Ectodermal cell (in vitro differentiated cells): Measurements from ENCODE around the gene STRN.
"Not testable (repeated sequence)": the region's sequence is repeated elsewhere in the genome, so short reads cannot be mapped to it uniquely, and the experiment has no call there.

Experiments
- H3K27ac ChIP-seq: 2 replicates; pipeline ENCODE4 v1.7.0; 2013; ENCODE audit warnings: mild to moderate bottlenecking, low read depth, low read length; ENCODE audit not compliant: insufficient read depth, poor library complexity, severe bottlenecking
- H3K27me3 ChIP-seq: 2 replicates; pipeline ENCODE4 v1.7.0; 2013; ENCODE audit warnings: mild to moderate bottlenecking, low read length; ENCODE audit not compliant: insufficient read depth, control insufficient read depth, poor library complexity, severe bottlenecking
- H3K36me3 ChIP-seq: one replicate; pipeline ENCODE4 v1.7.0; 2013; ENCODE audit warnings: low read length; ENCODE audit not compliant: control insufficient read depth, insufficient read depth
- H3K4me1 ChIP-seq: one replicate; pipeline ENCODE4 v1.7.0; 2013; ENCODE audit warnings: low read length; ENCODE audit not compliant: control insufficient read depth, insufficient read depth
- H3K4me3 ChIP-seq: 2 replicates; pipeline ENCODE4 v1.7.0; 2013; ENCODE audit warnings: low read depth, low read length, control low read depth; ENCODE audit not compliant: insufficient read depth
- H3K9me3 ChIP-seq: 2 replicates; pipeline ENCODE4 v1.7.0; 2013; ENCODE audit warnings: mild to moderate bottlenecking, low read length, moderate library complexity; ENCODE audit not compliant: control insufficient read depth
- WGBS, 2 experiments: methylation state at CpG; one replicate each; pipeline ENCODE4 v1.1.7; 2013; ENCODE audit warnings: missing lambda C conversion rate in 2 of 2; 5-methylcytosine and 5-hydroxymethylcytosine counted together

The STRN gene

GRCh38 chr2:36982467-36982866 lies 16.1 kb upstream of the STRN start:
- no peaks in the 10 kb centered on the region for H3K27me3 ChIP-seq
- H3K4me3 ChIP-seq = no peak overlapping the region
- no peaks in the 10 kb centered on the region for H3K9me3 ChIP-seq
- WGBS, 2 experiments = 95 to 100% methylated on average over 1 to 3 of the region's 3 CpGs
- H3K4me1 ChIP-seq = no peaks in the 10 kb centered on the region
- H3K27ac ChIP-seq = no peak overlapping the region
- no peaks in the 10 kb centered on the region for H3K36me3 ChIP-seq

GRCh38 chr2:36981911-36982310 lies 15.6 kb upstream of the STRN start:
- Histone ChIP-seq H3K4me1 (no peaks in the 10 kb centered on the region), H3K27me3 (no peaks in the 10 kb centered on the region), H3K36me3 (no peaks in the 10 kb centered on the region), H3K9me3 (no peaks in the 10 kb centered on the region), H3K4me3 (no peak overlapping the region), H3K27ac (no peak overlapping the region)
- WGBS, 2 experiments = 100% methylated on average over 1 of the region's 2 CpGs; no CpG with 5 or more reads in 1 of the 2 experiments

DNA sequence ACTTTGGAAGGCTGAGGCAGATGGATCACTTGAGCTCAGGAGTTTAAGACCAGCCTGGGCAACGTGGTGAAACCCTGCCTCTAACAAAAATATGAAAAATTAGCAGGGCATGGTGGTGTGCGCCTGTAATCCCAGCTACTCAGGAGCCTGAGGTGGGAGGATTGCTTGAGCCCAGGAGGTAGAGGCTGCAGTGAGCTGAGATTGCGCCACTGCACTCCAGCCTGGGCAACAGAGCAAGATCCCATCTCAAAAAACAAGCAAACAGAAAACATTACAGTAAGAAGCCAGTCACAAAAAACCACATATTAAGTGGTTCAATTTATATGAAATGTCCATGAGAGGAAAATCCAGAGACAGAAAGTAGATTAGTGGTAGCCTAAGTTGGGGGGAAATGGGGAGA lies 12.7 kb upstream of the STRN start:
- H3K36me3 ChIP-seq, H3K27me3 ChIP-seq, H3K4me3 ChIP-seq, H3K9me3 ChIP-seq, H3K4me1 ChIP-seq, H3K27ac ChIP-seq: not testable (repeated sequence)
- 90 to 97% methylated on average over 3 of the region's 3 CpGs for WGBS, 2 experiments

- Histone ChIP-seq H3K36me3 (no peaks in the 10 kb centered on the region), H3K9me3 (no peaks in the 10 kb centered on the region), H3K27me3 (no peaks in the 10 kb centered on the region), H3K4me3 (no peak overlapping the region), H3K27ac (no peak overlapping the region), H3K4me1 (no peaks in the 10 kb centered on the region)
- WGBS, 2 experiments = 89 to 93% methylated on average over 2 of the region's 2 CpGs
Observed at GRCh38 chr2:36976065-36976464, 9.7 kb upstream of the STRN start.

DNA sequence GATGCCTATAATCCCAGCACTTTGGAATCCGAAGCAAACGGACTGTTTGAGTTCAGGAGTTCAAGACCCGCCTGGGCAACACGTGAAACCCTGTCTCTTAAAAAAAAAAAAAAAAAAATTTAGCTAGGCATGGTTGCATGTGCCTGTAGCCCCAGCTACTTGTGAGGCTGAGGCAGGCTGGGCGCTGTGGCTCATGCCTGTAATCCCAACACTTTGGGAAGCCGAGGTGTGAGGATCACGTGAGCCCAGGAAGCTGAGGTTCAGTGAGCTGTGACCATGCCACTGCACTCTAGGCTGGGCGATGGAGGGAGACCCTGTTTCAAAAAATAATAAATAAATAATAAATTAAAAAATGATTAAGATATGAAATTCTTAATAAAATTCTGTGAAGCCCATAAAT lies 9.0 kb upstream of the STRN start:
- Histone ChIP-seq H3K27ac (no peak overlapping the region), H3K4me1 (no peaks in the 10 kb centered on the region), H3K27me3 (no peaks in the 10 kb centered on the region), H3K9me3 (no peaks in the 10 kb centered on the region), H3K36me3 (no peaks in the 10 kb centered on the region), H3K4me3 (no peak overlapping the region)
- WGBS, 2 experiments = 89 to 90% methylated on average over 7 of the region's 8 CpGs

DNA sequence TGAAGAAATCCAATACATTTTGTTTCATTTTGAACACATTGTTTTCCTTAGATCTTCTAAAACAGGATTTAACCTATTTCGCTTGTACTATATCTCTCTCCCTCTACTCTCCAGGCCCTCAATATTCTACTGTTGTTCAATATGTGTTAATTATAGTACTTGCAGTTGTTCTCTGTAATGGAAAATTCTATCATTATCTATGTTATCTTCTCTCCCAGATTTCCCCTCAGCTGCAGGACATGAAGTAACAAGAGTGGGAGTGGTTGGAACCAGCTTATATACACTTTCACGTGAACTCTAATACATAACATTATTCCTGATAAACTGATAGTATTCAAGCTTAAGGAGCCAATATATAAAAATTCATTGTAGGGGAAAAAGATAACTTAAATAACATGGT lies 7.0 kb upstream of the STRN start:
- Histone ChIP-seq H3K36me3 (no peaks in the 10 kb centered on the region), H3K27ac (no peak overlapping the region), H3K4me3 (no peak overlapping the region), H3K27me3 (no peaks in the 10 kb centered on the region), H3K9me3 (no peaks in the 10 kb centered on the region), H3K4me1 (no peaks in the 10 kb centered on the region)
- WGBS, 2 experiments = 100% methylated on average over 1 of the region's 2 CpGs; no CpG with 5 or more reads in 1 of the 2 experiments

DNA sequence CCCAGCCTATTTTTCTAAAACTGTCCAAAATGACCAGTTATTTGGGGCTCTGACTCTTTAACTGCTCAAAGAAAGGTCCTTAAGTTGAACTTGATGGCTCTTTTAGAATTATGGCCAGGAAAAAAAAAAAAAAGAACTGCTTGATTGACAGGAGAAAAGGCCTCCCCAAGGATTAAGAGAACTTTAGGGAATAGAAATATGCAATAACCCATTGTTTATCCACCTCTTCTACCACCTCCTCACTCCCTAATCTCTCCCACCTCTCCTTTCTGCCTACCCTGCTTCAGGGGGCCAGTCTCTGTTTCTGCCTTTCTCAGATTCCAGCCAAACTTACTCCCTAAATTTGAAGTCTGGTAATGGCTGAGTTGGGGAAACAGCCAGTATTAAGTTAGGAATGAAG lies 5.7 kb upstream of the STRN start:
- no peaks in the 10 kb centered on the region for H3K36me3 ChIP-seq
- no peaks in the 10 kb centered on the region for H3K9me3 ChIP-seq
- no peak overlapping the region for H3K27ac ChIP-seq
- peaks cover 11% of the 10 kb centered on the region for H3K27me3 ChIP-seq
- H3K4me3 ChIP-seq = no peak overlapping the region
- H3K4me1 ChIP-seq = no peaks in the 10 kb centered on the region

- Histone ChIP-seq H3K36me3 (no peaks in the 10 kb centered on the region), H3K27ac (no peak overlapping the region), H3K4me3 (peak overlapping the region; percentile 86), H3K4me1 (no peaks in the 10 kb centered on the region), H3K9me3 (no peaks in the 10 kb centered on the region), H3K27me3 (peaks cover 14% of the 10 kb centered on the region)
- WGBS, 2 experiments = 41 to 49% methylated on average over 15 of the region's 15 CpGs
Observed at GRCh38 chr2:36967236-36967876, 1.0 kb upstream of the STRN start.

DNA sequence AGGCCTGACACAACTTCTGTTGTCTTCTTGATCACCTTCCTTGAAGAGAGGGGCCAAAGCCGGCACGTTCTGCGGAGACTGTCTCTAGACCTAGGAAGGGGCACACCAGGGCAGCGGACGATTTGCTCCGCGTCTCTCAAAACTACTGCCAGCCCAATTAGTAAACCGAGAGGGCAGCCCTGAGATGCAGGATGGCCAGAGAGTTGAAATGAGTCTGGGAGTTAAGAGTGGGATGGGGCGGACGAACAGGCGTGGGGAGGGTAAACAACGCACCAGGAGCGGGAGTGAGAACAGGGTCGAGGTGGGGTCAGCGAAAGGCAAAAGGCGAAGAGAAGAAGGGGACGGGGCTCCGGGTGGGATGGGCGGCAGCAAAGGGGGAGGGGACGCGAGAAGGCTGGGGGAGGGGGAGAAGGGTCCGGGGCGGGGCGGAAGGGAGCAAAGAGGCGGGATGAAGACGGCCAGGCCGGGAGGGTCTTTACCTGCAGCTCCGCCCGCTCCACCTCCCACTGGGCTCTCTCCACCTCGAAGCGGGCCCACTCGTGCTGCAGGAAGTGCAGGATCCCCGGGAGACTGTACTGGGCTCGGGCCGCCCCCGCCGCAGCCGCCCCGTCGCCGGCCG lies 476 bp downstream of the STRN start:
- no peaks in the 10 kb centered on the region for H3K36me3 ChIP-seq
- H3K27me3 ChIP-seq = peaks cover 14% of the 10 kb centered on the region
- peak overlapping the region; percentile 86 for H3K4me3 ChIP-seq
- H3K27ac ChIP-seq = peak overlapping the region; percentile 92
- WGBS, 2 experiments = 0% methylated on average over 42 of the region's 42 CpGs
- no peaks in the 10 kb centered on the region for H3K4me1 ChIP-seq
- no peaks in the 10 kb centered on the region for H3K9me3 ChIP-seq

DNA sequence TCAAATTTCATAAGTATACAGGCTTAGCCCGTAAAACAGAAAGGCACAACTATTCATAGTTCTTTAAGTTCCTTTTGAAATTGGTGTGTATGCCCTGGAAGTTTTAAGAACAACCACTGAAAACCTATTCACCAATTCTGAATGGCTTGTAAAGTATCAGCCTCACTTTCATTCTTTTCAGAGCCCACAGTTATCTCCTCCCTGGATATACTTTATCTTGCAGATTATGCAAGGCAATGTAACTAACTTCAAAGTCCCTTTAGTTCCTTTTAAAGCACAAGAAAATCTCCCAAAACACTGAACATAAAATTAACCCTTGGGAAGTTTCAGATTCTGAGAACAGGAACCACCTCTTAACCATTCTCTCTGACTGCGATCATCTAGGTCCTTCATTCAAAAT lies 1.1 kb downstream of the STRN start:
- Histone ChIP-seq H3K4me3 (peak overlapping the region; percentile 86), H3K4me1 (no peaks in the 10 kb centered on the region), H3K27me3 (peaks cover 14% of the 10 kb centered on the region), H3K27ac (no peak overlapping the region), H3K36me3 (no peaks in the 10 kb centered on the region), H3K9me3 (no peaks in the 10 kb centered on the region)
- 28 to 39% methylated on average over 2 of the region's 2 CpGs for WGBS, 2 experiments
